Measurements from ENCODE around the gene WNT2B.

WNT2B gene

GRCh38 chr1:112505400-112505785 is 3.4 kb upstream of the WNT2B start:
- no peak for DNase-seq

- no peak for DNase-seq
Observed at GRCh38 chr1:112505878-112506277, 2.9 kb upstream of the WNT2B start.

GRCh38 chr1:112506306-112506705 is 2.5 kb upstream of the WNT2B start:
- DNase-seq = no peak

GRCh38 chr1:112506731-112507130 is 2.0 kb upstream of the WNT2B start:
- DNase-seq = no peak

GRCh38 chr1:112507336-112507735 is 1.4 kb upstream of the WNT2B start:
- DNase-seq = no peak

- DNase-seq = no peak
Observed at GRCh38 chr1:112507921-112508277, 866 bp upstream of the WNT2B start.

- no peak for DNase-seq
Observed at GRCh38 chr1:112509005-112509659, 367 bp downstream of the WNT2B start.

- no peak for DNase-seq
Observed at GRCh38 chr1:112509660-112510178, 954 bp downstream of the WNT2B start.

GRCh38 chr1:112510340-112510739 is 1.6 kb downstream of the WNT2B start:
- DNase-seq = no peak

GRCh38 chr1:112511897-112512296 is 3.1 kb downstream of the WNT2B start:
- no peak for DNase-seq

- no peak for DNase-seq
Observed at GRCh38 chr1:112513112-112513870, 4.5 kb downstream of the WNT2B start.

GRCh38 chr1:112514901-112515300 is 6.1 kb downstream of the WNT2B start:
- DNase-seq = no peak

- no peak for DNase-seq
Observed at GRCh38 chr1:112515311-112516009, 6.7 kb downstream of the WNT2B start.

GRCh38 chr1:112516141-112516540 is 7.4 kb downstream of the WNT2B start:
- DNase-seq = no peak

GRCh38 chr1:112517231-112517630 is 8.5 kb downstream of the WNT2B start:
- no peak for DNase-seq

- no peak for DNase-seq
Observed at GRCh38 chr1:112517646-112518045, 8.9 kb downstream of the WNT2B start.

- DNase-seq = no peak
Observed at GRCh38 chr1:112518186-112518585, 9.4 kb downstream of the WNT2B start.

GRCh38 chr1:112520166-112520565 is 11.4 kb downstream of the WNT2B start:
- DNase-seq = no peak

GRCh38 chr1:112522621-112523020 is 13.9 kb downstream of the WNT2B start:
- no peak for DNase-seq

- no peak for DNase-seq
Observed at GRCh38 chr1:112524251-112524650, 15.5 kb downstream of the WNT2B start.

- no peak for DNase-seq
Observed at GRCh38 chr1:112524986-112525385, 16.2 kb downstream of the WNT2B start.

GRCh38 chr1:112527266-112528010 is 18.7 kb downstream of the WNT2B start:
- DNase-seq = no peak

GRCh38 chr1:112528076-112528475 is 19.3 kb downstream of the WNT2B start:
- no peak for DNase-seq
